SK-N-SH (cell line): ENCODE data around the gene ALDH6A1. TPM values are rescaled to one million over a fixed set of nuclear protein-coding genes. Genes with fewer than 3 reads are reported as not detected.

Source experiments
- CTCF ChIA-PET: fragments of 300-600, 350-600 bp; formaldehyde crosslinking; extraction: SDS; loops from one replicate; lab custom pipeline; 2021; lab: Yijun Ruan, JAX
- POLR2A ChIA-PET: fragments of 350-600 bp; sonication (Branson Sonifier 250); formaldehyde crosslinking; extraction: SDS; loops from one replicate; lab custom pipeline; 2020; ENCODE audit warnings: antibody characterized with exemption, inconsistent platforms; lab: Yijun Ruan, JAX
- DNase-seq: peaks from one replicate; pipeline ENCODE4 v3.0.0; 2012
- H2AFZ ChIP-seq: fragments of 200-600 bp; sonication (generic); 2 replicates; pipeline ENCODE4 v1.8.1; 2016; ENCODE audit warnings: antibody characterized with exemption, mild to moderate bottlenecking, low read depth
- H3F3A ChIP-seq: fragments of 200-600 bp; sonication (generic); replicated peaks from 2 replicates; pipeline ENCODE3; 2016; ENCODE audit warnings: antibody characterized with exemption, mild to moderate bottlenecking; ENCODE audit not compliant: insufficient read depth
- H3K27ac ChIP-seq, 2 experiments: fragments of 200-500 bp in 1 of 2; fragments of 200-600 bp in 1 of 2; sonication (Bioruptor generic) in 1 of 2; sonication (generic), shearing (Covaris generic) in 1 of 2; 2 replicates each; pipeline versions ENCODE4 v1.5.1 to v1.6.1; 2014 to 2016; ENCODE audit warnings: low read depth in 2 of 2, inconsistent platforms in 1 of 2, low read length in 1 of 2, mild to moderate bottlenecking in 1 of 2, mixed read lengths in 1 of 2
- H3K27me3 ChIP-seq: fragments of 200-600 bp; sonication (generic), shearing (Covaris generic); 2 replicates; pipeline ENCODE4 v1.6.1; 2016; ENCODE audit warnings: mixed run types; ENCODE audit not compliant: insufficient read depth
- H3K36me3 ChIP-seq, 2 experiments: fragments of 200-500 bp in 1 of 2; fragments of 200-600 bp in 1 of 2; sonication (Bioruptor generic) in 1 of 2; sonication (generic) in 1 of 2; replicated peaks in 1 of 2; 2 replicates each; pipeline versions ENCODE3 to v1.5.1; 2014 to 2016; ENCODE audit warnings: low read length in 1 of 2, mild to moderate bottlenecking in 1 of 2; ENCODE audit not compliant: insufficient read depth in 2 of 2, control insufficient read depth in 1 of 2
- H3K4me1 ChIP-seq, 2 experiments: fragments of 200-500 bp in 1 of 2; fragments of 200-600 bp in 1 of 2; sonication (Bioruptor generic) in 1 of 2; sonication (generic), shearing (Covaris generic) in 1 of 2; 2 replicates each; pipeline versions ENCODE4 v1.5.1 to v1.6.1; 2014 to 2016; ENCODE audit warnings: low read depth in 1 of 2, low read length in 1 of 2, mixed run types in 1 of 2; ENCODE audit not compliant: insufficient read depth in 2 of 2, control insufficient read depth in 1 of 2
- H3K4me2 ChIP-seq: fragments of 200-600 bp; sonication (generic), shearing (Covaris generic); 2 replicates; pipeline ENCODE4 v1.6.1; 2017; ENCODE audit warnings: mixed run types
- H3K4me3 ChIP-seq, 2 experiments: fragments of 200-500 bp in 1 of 2; fragments of 200-600 bp in 1 of 2; sonication (Bioruptor generic) in 1 of 2; sonication (generic), shearing (Covaris generic) in 1 of 2; 2 replicates each; pipeline versions ENCODE4 v1.5.1 to v1.8.1; 2014 to 2016; ENCODE audit warnings: low read depth in 2 of 2, inconsistent platforms in 1 of 2, low read length in 1 of 2, mild to moderate bottlenecking in 1 of 2, mixed read lengths in 1 of 2, moderate library complexity in 1 of 2
- H3K79me2 ChIP-seq: fragments of 200-600 bp; sonication (generic); 2 replicates; pipeline ENCODE4 v1.8.1; 2017; ENCODE audit warnings: mild to moderate bottlenecking; ENCODE audit not compliant: insufficient read depth
- H3K9ac ChIP-seq: fragments of 200-600 bp; sonication (generic); 2 replicates; pipeline ENCODE4 v1.6.1; 2017; ENCODE audit warnings: mixed run types
- H3K9me2 ChIP-seq: fragments of 200-600 bp; sonication (generic); 2 replicates; pipeline ENCODE4 v1.6.1; 2017; ENCODE audit warnings: mixed run types
- H3K9me3 ChIP-seq: fragments of 200-600 bp; sonication (generic); 2 replicates; pipeline ENCODE4 v1.6.1; 2017; ENCODE audit warnings: mixed run types, mild to moderate bottlenecking, moderate library complexity
- H4K20me1 ChIP-seq: fragments of 200-600 bp; sonication (generic); 2 replicates; pipeline ENCODE4 v1.6.1; 2017; ENCODE audit warnings: mild to moderate bottlenecking, mixed run types; ENCODE audit not compliant: insufficient read depth
- CTCF ChIP-seq: fragments of 200-600 bp; sonication (generic); IDR thresholded peaks from 2 replicates; pipeline ENCODE4 v1.6.1; 2017; ENCODE audit warnings: antibody characterized with exemption, mild to moderate bottlenecking, moderate library complexity
- EP300 ChIP-seq, 2 experiments: IDR thresholded peaks; 2 replicates each; pipeline versions ENCODE4 v1.4.0 to v1.6.1; 2012; ENCODE audit warnings: borderline replicate concordance in 1 of 2, low read depth in 1 of 2, low read length in 1 of 2
- EZH2phosphoT487 ChIP-seq: fragments of 200-600 bp; sonication (generic); IDR thresholded peaks from 2 replicates; pipeline ENCODE4 v1.6.1; 2017; ENCODE audit warnings: low read depth, mixed run types, mild to moderate bottlenecking, antibody characterized with exemption, moderate library complexity, borderline replicate concordance
- FOSL2 ChIP-seq: IDR thresholded peaks from 2 replicates; pipeline ENCODE4 v1.4.0; 2012; ENCODE audit warnings: low read depth, mild to moderate bottlenecking, moderate library complexity, borderline replicate concordance
- FOXJ3 ChIP-seq: sonication (generic); formaldehyde crosslinking; IDR thresholded peaks from 2 replicates; pipeline ENCODE4 v1.5.1; 2020; ENCODE audit warnings: mild to moderate bottlenecking, missing genetic modification reagents
- FOXM1 ChIP-seq: IDR thresholded peaks from 2 replicates; pipeline ENCODE4 v1.4.0; 2012; ENCODE audit warnings: low read depth, mild to moderate bottlenecking
- GABPA ChIP-seq: IDR thresholded peaks from 2 replicates; pipeline ENCODE4 v1.4.0; 2012; ENCODE audit warnings: low read depth, mild to moderate bottlenecking
- GATA2 ChIP-seq: sonication (generic); formaldehyde crosslinking; IDR thresholded peaks from 2 replicates; pipeline ENCODE4 v1.5.0; 2020; ENCODE audit warnings: mild to moderate bottlenecking, missing genetic modification reagents
- IRF3 ChIP-seq: fragments of 150-350 bp; IDR thresholded peaks from 2 replicates; pipeline ENCODE4 v1.6.1; 2016; ENCODE audit warnings: mild to moderate bottlenecking, low read depth, low read length
- JUND ChIP-seq: IDR thresholded peaks from 2 replicates; pipeline ENCODE4 v1.4.0; 2012
- MAX ChIP-seq: IDR thresholded peaks from 2 replicates; pipeline ENCODE4 v1.4.0; 2012; ENCODE audit warnings: low read depth
- MXI1 ChIP-seq: IDR thresholded peaks from 2 replicates; pipeline ENCODE4 v1.6.1; 2012; ENCODE audit warnings: mild to moderate bottlenecking, low read depth, low read length, improper control_type of control experiment
- NFIC ChIP-seq: IDR thresholded peaks from 2 replicates; pipeline ENCODE4 v1.4.0; 2012; ENCODE audit warnings: borderline replicate concordance
- REST ChIP-seq: IDR thresholded peaks from 2 replicates; pipeline ENCODE4 v1.6.1; 2012; ENCODE audit warnings: mild to moderate bottlenecking, low read depth, low read length, moderate library complexity
- SIN3A ChIP-seq: IDR thresholded peaks from 2 replicates; pipeline ENCODE4 v1.6.1; 2012; ENCODE audit warnings: low read depth, mild to moderate bottlenecking, low read length, moderate library complexity, borderline replicate concordance
- TCF12 ChIP-seq: IDR thresholded peaks from 2 replicates; pipeline ENCODE4 v1.4.0; 2012
- TEAD4 ChIP-seq: IDR thresholded peaks from 2 replicates; pipeline ENCODE4 v1.4.0; 2012; ENCODE audit warnings: mild to moderate bottlenecking, borderline replicate concordance; ENCODE audit not compliant: insufficient read depth
- YY1 ChIP-seq: IDR thresholded peaks from 2 replicates; pipeline ENCODE4 v1.4.0; 2012; ENCODE audit warnings: low read depth, mild to moderate bottlenecking
- WGBS: methylation state at CpG from one replicate; pipeline ENCODE4 v1.1.6; 2017; ENCODE audit warnings: low lambda C conversion rate; 5-methylcytosine and 5-hydroxymethylcytosine counted together
- polyA plus RNA-seq, 3 experiments: library from polyadenylated mRNA; depleted of rRNA; stranded (reverse); fragments of >200 nt; gene quantifications; 2 replicates each; pipeline ENCODE4 v1.2.3, GENCODE V29; 2012

Gene ALDH6A1
- polyA plus RNA-seq, 1 of the 3 experiments (the other 2 are of a cell fraction) = 9.4 TPM

- TF ChIP-seq REST (no peak), EZH2phosphoT487 (no peak), TCF12 (no peak), EP300 (IDR thresholded peaks at IDR 0.05; ENCODE audit: borderline replicate concordance in 1 of 2, low read depth in 1 of 2, low read length in 1 of 2) (no peak), NFIC (no peak)
Measured at GRCh38 chr14:74089251-74090020, 5.2 kb upstream of the ALDH6A1 start (continued).

GRCh38 chr14:74085828-74086227, 1.6 kb upstream of the ALDH6A1 start:
- CTCF ChIA-PET = interaction anchor here (1.0 kb wide), 1 partner anchor 166 kb away, joined by 4 read pairs; no protein-coding TSS in a partner anchor

More at GRCh38 chr14:74085828-74086227, 1.6 kb upstream of the ALDH6A1 start:
- peak overlapping the region; percentile 88; the same call in 1 of the 2 replicates for H3K9ac ChIP-seq
- 97% methylated on average over 1 of the region's 1 CpG for WGBS
- no peak for DNase-seq
- no peak for TF ChIP-seq FOXJ3 (CRISPR knock-in tag)
- no peak for TF ChIP-seq JUND
- no peak for TF ChIP-seq IRF3
- no peak for TF ChIP-seq MAX
- no peak for TF ChIP-seq TEAD4
- no peak for TF ChIP-seq GATA2 (CRISPR knock-in tag)
- TF ChIP-seq CTCF = no peak
- no peak for TF ChIP-seq FOSL2
- TF ChIP-seq FOXM1 = no peak
- TF ChIP-seq YY1 = no peak
- TF ChIP-seq GABPA = no peak
- TF ChIP-seq MXI1 = no peak
- TF ChIP-seq TCF12 = no peak
- no peak for TF ChIP-seq SIN3A
- POLR2A ChIA-PET = no interaction called here
- peak overlapping the region; percentile 99 for H2AFZ ChIP-seq
- H3K27ac ChIP-seq = peak overlapping the region in 1 of 2 experiments; percentile 75; a peak in 1 of 4 replicates
- H3K79me2 ChIP-seq = peaks cover 48% of the 10 kb centered on the region
- peaks cover 0 to 10% of the 10 kb centered on the region in 2 experiments; a peak in 2 of 4 replicates for H3K4me1 ChIP-seq
- H3K9me3 ChIP-seq = no peaks in the 10 kb centered on the region
- H3K4me2 ChIP-seq = peak overlapping the region; percentile 81
- no peaks in the 10 kb centered on the region for H4K20me1 ChIP-seq
- peak overlapping the region; percentile 65 to 83; a peak in 3 of 4 replicates for H3K4me3 ChIP-seq
- H3K27me3 ChIP-seq = no peaks in the 10 kb centered on the region
- no peaks in the 10 kb centered on the region for H3F3A ChIP-seq
- no peaks in the 10 kb centered on the region for H3K9me2 ChIP-seq
- no peaks in the 10 kb centered on the region for H3K36me3 ChIP-seq
